ENCODE data around the gene COPS2. TPM values are rescaled to one million over a fixed set of nuclear protein-coding genes. Genes with fewer than 3 reads are reported as not detected.

COPS2 gene
- total and polyA plus RNA-seq, 2 donors (not counting 1 experiment from before 2014, with no cell fraction given), result 13.8 to 47.8 TPM

DNA sequence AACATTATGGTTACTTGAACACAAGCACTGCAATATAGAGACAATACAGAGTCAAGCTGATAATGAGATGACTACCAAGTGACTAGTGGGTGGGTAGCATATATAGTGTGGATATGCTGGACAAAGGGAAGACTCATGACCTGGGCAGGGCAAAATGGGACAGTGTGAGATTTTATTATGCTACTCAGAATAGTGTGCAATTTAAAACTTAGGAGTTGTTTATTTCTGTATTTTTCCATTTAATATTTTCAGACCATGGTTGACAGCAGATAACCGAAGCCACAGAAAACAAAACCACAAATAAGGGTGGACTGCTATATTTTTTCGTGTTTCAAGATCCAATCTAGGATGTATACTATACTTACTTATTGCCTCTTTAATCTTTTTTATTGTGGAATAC lies 34.2 kb upstream of the COPS2 start:
- no peaks in the 10 kb centered on the region for H4K20me1 ChIP-seq (ENCODE audit: control insufficient read depth, insufficient read depth, low read length, poor library complexity, severe bottlenecking)
- H3K4me3 ChIP-seq (ENCODE audit: control extremely low read depth in 1 of 5, extremely low read depth in 1 of 5, insufficient read depth in 1 of 5, low read depth in 2 of 5, low read length in 4 of 5), result no peak overlapping the region
- no peaks in the 10 kb centered on the region for H3K36me3 ChIP-seq (replicated peaks in 1 of 2; ENCODE audit: control extremely low read depth in 1 of 2, control insufficient read depth in 1 of 2, extremely low read depth in 1 of 2, insufficient read depth in 2 of 2, low read length in 1 of 2)
- H3K9me3 ChIP-seq (ENCODE audit: control extremely low read depth in 1 of 3, control insufficient read depth in 2 of 3, insufficient read depth in 1 of 3, low read length in 2 of 3), result no peaks in the 10 kb centered on the region
- peaks cover 4% of the 10 kb centered on the region in 2 donors for H3K4me1 ChIP-seq (ENCODE audit: control insufficient read depth in 2 of 2, insufficient read depth in 2 of 2, low read length in 2 of 2)
- TF ChIP-seq, protein P1, sequence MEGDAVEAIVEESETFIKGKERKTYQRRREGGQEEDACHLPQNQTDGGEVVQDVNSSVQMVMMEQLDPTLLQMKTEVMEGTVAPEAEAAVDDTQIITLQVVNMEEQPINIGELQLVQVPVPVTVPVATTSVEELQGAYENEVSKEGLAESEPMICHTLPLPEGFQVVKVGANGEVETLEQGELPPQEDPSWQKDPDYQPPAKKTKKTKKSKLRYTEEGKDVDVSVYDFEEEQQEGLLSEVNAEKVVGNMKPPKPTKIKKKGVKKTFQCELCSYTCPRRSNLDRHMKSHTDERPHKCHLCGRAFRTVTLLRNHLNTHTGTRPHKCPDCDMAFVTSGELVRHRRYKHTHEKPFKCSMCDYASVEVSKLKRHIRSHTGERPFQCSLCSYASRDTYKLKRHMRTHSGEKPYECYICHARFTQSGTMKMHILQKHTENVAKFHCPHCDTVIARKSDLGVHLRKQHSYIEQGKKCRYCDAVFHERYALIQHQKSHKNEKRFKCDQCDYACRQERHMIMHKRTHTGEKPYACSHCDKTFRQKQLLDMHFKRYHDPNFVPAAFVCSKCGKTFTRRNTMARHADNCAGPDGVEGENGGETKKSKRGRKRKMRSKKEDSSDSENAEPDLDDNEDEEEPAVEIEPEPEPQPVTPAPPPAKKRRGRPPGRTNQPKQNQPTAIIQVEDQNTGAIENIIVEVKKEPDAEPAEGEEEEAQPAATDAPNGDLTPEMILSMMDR (IDR thresholded peaks at IDR 0.05), result no peak
- TF ChIP-seq EZH2 (IDR thresholded peaks at IDR 0.05; ENCODE audit: borderline replicate concordance, insufficient read depth, low read depth, low read length, poor library complexity, severe bottlenecking), result no peak
- intact Hi-C loops (cut with micrococcal nuclease), result no loop called here
- POLR2A ChIA-PET, result no interaction called here
- Mint-ChIP-seq H3K9me3 (ENCODE audit: insufficient read depth) (peaks cover 5% of the 10 kb centered on the region), H3K27ac (no peak overlapping the region), H3K27me3 (no peaks in the 10 kb centered on the region), H3K4me1 (peaks cover 19% of the 10 kb centered on the region), H3K4me3 (no peak overlapping the region)
- H3K79me2 ChIP-seq (ENCODE audit: control insufficient read depth, insufficient read depth, low read length), result peaks cover 31% of the 10 kb centered on the region
- H3K27me3 ChIP-seq (replicated peaks in 1 of 4; ENCODE audit: control extremely low read depth in 1 of 4, control insufficient read depth in 3 of 4, insufficient read depth in 4 of 4, low read length in 3 of 4), result no peaks in the 10 kb centered on the region
- no CpG with 5 or more reads among the region's 2 CpGs for WGBS (ENCODE audit: insufficient coverage)
- no peak for ATAC-seq (ENCODE audit: low read depth)
- no peak overlapping the region for H2AFZ ChIP-seq (ENCODE audit: insufficient read depth, low read depth, low read length, poor library complexity, severe bottlenecking)
- H3K9ac ChIP-seq (ENCODE audit: low read length), result no peak overlapping the region
- no peak overlapping the region for H3K4me2 ChIP-seq (replicated peaks; ENCODE audit: low read depth, low read length, poor library complexity, severe bottlenecking)
- no peak overlapping the region for H3K27ac ChIP-seq (ENCODE audit: low read length in 2 of 2)
- no peak for DNase-seq
- CTCF ChIA-PET, result no interaction called here

DNA sequence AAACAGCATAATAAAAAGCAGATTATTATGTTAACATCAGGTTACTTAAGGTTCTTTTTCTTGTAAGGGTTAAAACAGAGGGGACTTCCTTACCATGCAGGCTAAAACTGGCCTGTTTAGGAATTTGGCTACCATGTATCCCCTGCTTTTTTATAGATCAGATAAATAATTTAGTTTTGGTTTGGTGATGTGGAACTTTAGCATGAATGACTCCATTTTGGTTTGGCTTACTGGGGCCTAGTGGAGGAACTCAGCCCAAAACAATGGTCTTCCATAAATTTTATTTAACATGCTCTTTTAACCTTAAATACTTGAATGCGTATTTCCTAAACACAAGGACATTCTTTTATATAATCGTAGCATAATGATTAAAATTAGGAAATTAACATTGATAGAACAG lies 33.5 kb upstream of the COPS2 start:
- intact Hi-C loops (cut with micrococcal nuclease), result no loop called here
- H3K4me1 ChIP-seq (ENCODE audit: control insufficient read depth in 2 of 2, insufficient read depth in 2 of 2, low read length in 2 of 2), result peaks cover 4% of the 10 kb centered on the region in 2 donors
- H3K4me3 Mint-ChIP-seq, result no peak overlapping the region
- peaks cover 19% of the 10 kb centered on the region for H3K4me1 Mint-ChIP-seq
- DNase-seq (no peak), ATAC-seq (ENCODE audit: low read depth) (no peak)
- H3K27ac Mint-ChIP-seq, result no peak overlapping the region
- peaks cover 26% of the 10 kb centered on the region for H3K79me2 ChIP-seq (ENCODE audit: control insufficient read depth, insufficient read depth, low read length)
- no peaks in the 10 kb centered on the region for H3K36me3 ChIP-seq (replicated peaks in 1 of 2; ENCODE audit: control extremely low read depth in 1 of 2, control insufficient read depth in 1 of 2, extremely low read depth in 1 of 2, insufficient read depth in 2 of 2, low read length in 1 of 2)
- peaks cover 5% of the 10 kb centered on the region for H3K9me3 Mint-ChIP-seq (ENCODE audit: insufficient read depth)
- H3K4me3 ChIP-seq (ENCODE audit: control extremely low read depth in 1 of 5, extremely low read depth in 1 of 5, insufficient read depth in 1 of 5, low read depth in 2 of 5, low read length in 4 of 5), result no peak overlapping the region
- CTCF ChIA-PET, result no interaction called here
- POLR2A ChIA-PET, result no interaction called here
- TF ChIP-seq, protein P1 (IDR thresholded peaks at IDR 0.05), result no peak
- TF ChIP-seq EZH2 (IDR thresholded peaks at IDR 0.05; ENCODE audit: borderline replicate concordance, insufficient read depth, low read depth, low read length, poor library complexity, severe bottlenecking), result no peak
- peaks cover 0 to 1% (median 0%) of the 10 kb centered on the region in 3 donors for H3K9me3 ChIP-seq (ENCODE audit: control extremely low read depth in 1 of 3, control insufficient read depth in 2 of 3, insufficient read depth in 1 of 3, low read length in 2 of 3)
- no peaks in the 10 kb centered on the region for H3K27me3 ChIP-seq (replicated peaks in 1 of 4; ENCODE audit: control extremely low read depth in 1 of 4, control insufficient read depth in 3 of 4, insufficient read depth in 4 of 4, low read length in 3 of 4)
- H3K9ac ChIP-seq (ENCODE audit: low read length), result no peak overlapping the region
- H3K27me3 Mint-ChIP-seq, result no peaks in the 10 kb centered on the region
- no CpG with 5 or more reads among the region's 2 CpGs for WGBS (ENCODE audit: insufficient coverage)
- H4K20me1 ChIP-seq (ENCODE audit: control insufficient read depth, insufficient read depth, low read length, poor library complexity, severe bottlenecking), result no peaks in the 10 kb centered on the region
- H3K4me2 ChIP-seq (replicated peaks; ENCODE audit: low read depth, low read length, poor library complexity, severe bottlenecking), result no peak overlapping the region
- H2AFZ ChIP-seq (ENCODE audit: insufficient read depth, low read depth, low read length, poor library complexity, severe bottlenecking), result no peak overlapping the region
- no peak overlapping the region for H3K27ac ChIP-seq (ENCODE audit: low read length in 2 of 2)

Data from B cell (primary cell).